A549 (cell line): ENCODE results near the gene IL17REL. TPM values are rescaled to one million over a fixed set of nuclear protein-coding genes. Genes with fewer than 3 reads are reported as not detected.
A peak's percentile ranks its signal among the peaks of the same experiment; 100 is the strongest.

ENCODE experiments used
- ATAC-seq, 2 experiments: fragments of 200-7000 bp in 1 of 2; fragments of >200 bp in 1 of 2; cut with Nextera tagmentation in 1 of 2; cut with Tn5 transposase in 1 of 2; 3 replicates each; pipeline versions ENCODE4 v1.8.0 to v1.9.1; 2018 to 2020; ENCODE audit warnings: mild to moderate bottlenecking in 1 of 2, moderate library complexity in 1 of 2
- CTCF ChIA-PET: fragments of 300-600 bp; sonication (Branson Sonifier 250); formaldehyde crosslinking; extraction: SDS; loops from one replicate; lab custom pipeline; 2021; ENCODE audit warnings: antibody characterized with exemption, inconsistent platforms; lab: Yijun Ruan, JAX
- POLR2A ChIA-PET: fragments of 350-600 bp; formaldehyde crosslinking; extraction: SDS; loops from one replicate; lab custom pipeline; 2021; ENCODE audit warnings: antibody characterized with exemption, inconsistent platforms; lab: Yijun Ruan, JAX
- DNase-seq, 2 experiments: peaks; one replicate each; pipeline versions ENCODE4 v3.0.0 to v3.0.0-alpha.2; 2011 to 2016; ENCODE audit warnings: low read depth in 1 of 2, low spot score in 1 of 2
- FAIRE-seq: peaks from 2 replicates; lab custom pipeline; 2011; peaks lifted over from hg19 to GRCh38; lab: Jason Lieb, UNC
- H3K27ac ChIP-seq, 2 experiments: fragments of >200 bp; sonication (Bioruptor Twin); formaldehyde crosslinking; 3 replicates each; pipeline ENCODE4 v1.5.1; 2016 to 2017
- H3K4me1 ChIP-seq: fragments of >200 bp; sonication (Bioruptor Twin); formaldehyde crosslinking; 3 replicates; pipeline ENCODE4 v1.6.1; 2016
- H3K4me2 ChIP-seq: fragments of >200 bp; sonication (Bioruptor Twin); formaldehyde crosslinking; 3 replicates; pipeline ENCODE4 v1.6.1; 2016
- H3K4me3 ChIP-seq: fragments of >200 bp; sonication (Bioruptor Twin); formaldehyde crosslinking; 3 replicates; pipeline ENCODE4 v1.5.1; 2016
- H3K9me3 ChIP-seq: fragments of >200 bp; sonication (Bioruptor Twin); formaldehyde crosslinking; 3 replicates; pipeline ENCODE4 v1.6.1; 2016
- CBX8 ChIP-seq: fragments of 200-600 bp; sonication (generic); IDR thresholded peaks from 2 replicates; pipeline ENCODE4 v1.6.1; 2016
- CEBPB ChIP-seq, 2 experiments: fragments of >200 bp in 1 of 2; sonication (Bioruptor Twin) in 1 of 2; formaldehyde crosslinking in 1 of 2; IDR thresholded peaks; 2 replicates each; pipeline ENCODE4 v1.6.1; 2012 to 2016
- CHD2 ChIP-seq: fragments of 150-350 bp; IDR thresholded peaks from 2 replicates; pipeline ENCODE4 v1.6.1; 2014; ENCODE audit warnings: low read length; ENCODE audit not compliant: partially characterized antibody
- EHF ChIP-seq: fragments of 250-450 bp; sonication (Bioruptor Pico); IDR thresholded peaks from 2 replicates; pipeline ENCODE4 v1.5.0; 2020; ENCODE audit warnings: mild to moderate bottlenecking
- ELK1 ChIP-seq: fragments of 150-350 bp; IDR thresholded peaks from 2 replicates; pipeline ENCODE4 v1.6.1; 2014; ENCODE audit warnings: low read depth, mild to moderate bottlenecking, low read length
- ESRRA ChIP-seq: fragments of 150-350 bp; IDR thresholded peaks from 2 replicates; pipeline ENCODE4 v1.6.1; 2014; ENCODE audit warnings: mild to moderate bottlenecking, low read length, borderline replicate concordance
- FOSL2 ChIP-seq, 2 experiments: fragments of 450-650 bp in 1 of 2; fragments of >200 bp in 1 of 2; sonication (Bioruptor Twin) in 1 of 2; formaldehyde crosslinking; IDR thresholded peaks; 2 replicates each; pipeline versions ENCODE4 v1.5.0 to v1.6.1; 2016 to 2020; ENCODE audit warnings: mild to moderate bottlenecking in 1 of 2, moderate library complexity in 1 of 2
- HDAC2 ChIP-seq: fragments of 200-600 bp; sonication (generic); IDR thresholded peaks from 2 replicates; pipeline ENCODE4 v1.6.1; 2016
- HOXB13 ChIP-seq: fragments of 250-450 bp; sonication (Bioruptor Pico); IDR thresholded peaks from 2 replicates; pipeline ENCODE4 v1.5.0; 2020; ENCODE audit warnings: low read depth, mild to moderate bottlenecking, moderate library complexity
- HOXB5 ChIP-seq: fragments of 250-450 bp; sonication (Bioruptor Pico); IDR thresholded peaks from 2 replicates; pipeline ENCODE4 v1.5.0; 2020; ENCODE audit warnings: mild to moderate bottlenecking, moderate library complexity
- JUN ChIP-seq, 2 experiments: fragments of >200 bp; sonication (Bioruptor Twin); formaldehyde crosslinking; IDR thresholded peaks; 2 replicates in 1 of 2; 3 replicates in 1 of 2; pipeline ENCODE4 v1.6.1; 2016 to 2017
- JUNB ChIP-seq: fragments of >200 bp; sonication (Bioruptor Twin); formaldehyde crosslinking; IDR thresholded peaks from 2 replicates; pipeline ENCODE4 v1.6.1; 2016
- MAZ ChIP-seq: fragments of 150-350 bp; IDR thresholded peaks from 2 replicates; pipeline ENCODE4 v1.6.1; 2014; ENCODE audit warnings: antibody characterized with exemption, low read depth, low read length, borderline replicate concordance
- NFE2L2 ChIP-seq: fragments of 150-350 bp; conservative IDR thresholded peaks from 2 replicates; pipeline ENCODE4 v1.6.1; 2014; ENCODE audit warnings: low read length
- NR3C1 ChIP-seq: fragments of >200 bp; sonication (Bioruptor Twin); formaldehyde crosslinking; IDR thresholded peaks from 3 replicates; pipeline ENCODE4 v1.6.1; 2017
- PHF8 ChIP-seq: fragments of 200-600 bp; sonication (generic); IDR thresholded peaks from 2 replicates; pipeline ENCODE4 v1.6.1; 2016; ENCODE audit warnings: low read depth, mild to moderate bottlenecking, antibody characterized with exemption, moderate library complexity, borderline replicate concordance
- POLR2A ChIP-seq: IDR thresholded peaks from 2 replicates; pipeline ENCODE4 v1.6.1; 2012; ENCODE audit warnings: mild to moderate bottlenecking, low read length
- RCOR1 ChIP-seq: fragments of 150-350 bp; IDR thresholded peaks from 2 replicates; pipeline ENCODE4 v1.6.1; 2014; ENCODE audit warnings: antibody characterized with exemption, low read length, low read depth
- RFX5 ChIP-seq: fragments of 450-650 bp; IDR thresholded peaks from 2 replicates; pipeline ENCODE4 v1.7.1; 2014; ENCODE audit warnings: antibody characterized with exemption, mild to moderate bottlenecking, moderate library complexity
- SMC3 ChIP-seq: fragments of >200 bp; sonication (Bioruptor Twin); formaldehyde crosslinking; IDR thresholded peaks from 3 replicates; pipeline ENCODE4 v1.6.1; 2018; ENCODE audit warnings: inconsistent platforms
- SREBF2 ChIP-seq: fragments of 450-650 bp; IDR thresholded peaks from 2 replicates; pipeline ENCODE4 v1.6.1; 2014; ENCODE audit warnings: mild to moderate bottlenecking, moderate library complexity
- ZSCAN20 ChIP-seq: fragments of 250-450 bp; sonication (Bioruptor Pico); IDR thresholded peaks from 2 replicates; pipeline ENCODE4 v1.8.0; 2022; ENCODE audit warnings: mild to moderate bottlenecking, moderate library complexity
- WGBS: methylation state at CpG from one replicate; pipeline ENCODE4 v1.1.6; 2017; ENCODE audit errors: missing lambda C conversion rate; 5-methylcytosine and 5-hydroxymethylcytosine counted together
- polyA plus RNA-seq, 4 experiments: library from polyadenylated mRNA; depleted of rRNA in 3 of 4; stranded (reverse); fragments of >200 nt; fragmentation: RNase III in 1 of 4; extraction: RNeasy Plus Mini Kit Qiagen cat#74134 plus additional on column Dnase treatment in 1 of 4; gene quantifications; 2 replicates in 3 of 4; 3 replicates in 1 of 4; pipeline ENCODE4 v1.2.3, GENCODE V29; 2011 to 2017
- TF ChIP-seq, protein P1 (sequence below): fragments of 200-600 bp; sonication (generic); IDR thresholded peaks from 2 replicates; pipeline ENCODE4 v1.6.1; 2016; ENCODE audit warnings: antibody characterized with exemption, mild to moderate bottlenecking, moderate library complexity
- TF ChIP-seq, protein P2 (sequence below): fragments of 450-650 bp; IDR thresholded peaks from 2 replicates; pipeline ENCODE4 v1.6.1; 2014; ENCODE audit warnings: antibody characterized with exemption
- TF ChIP-seq, protein P3 (sequence below): fragments of >200 bp; sonication (Bioruptor Twin); formaldehyde crosslinking; IDR thresholded peaks from 2 replicates; pipeline ENCODE4 v1.6.1; 2016

Gene IL17REL
- polyA plus RNA-seq, 2 of the 4 experiments (the other 2 are of a cell fraction): 0.06 TPM; not detected in 1

GRCh38 chr22:49953680-49954344 is 58.8 kb downstream of the IL17REL start:
- WGBS: 86% methylated on average over 4 of the region's 18 CpGs
- Histone ChIP-seq H3K4me1 (peaks cover 49% of the 10 kb centered on the region), H3K4me3 (no peak overlapping the region), H3K27ac (peak overlapping the region; percentile 91 to 93; a peak in 4 of 6 replicates), H3K4me2 (no peak overlapping the region)
- POLR2A ChIA-PET: no interaction called here
- FAIRE-seq (no peak), DNase-seq (no peak)
- no peak for TF ChIP-seq HOXB13 (CRISPR knock-in tag)
- no peak for TF ChIP-seq CEBPB (IDR thresholded peaks at IDR 0.05)
- no peak for TF ChIP-seq PHF8
- TF ChIP-seq MAZ: no peak
- no peak for TF ChIP-seq CHD2
- no peak for TF ChIP-seq ZSCAN20 (CRISPR knock-in tag)
- TF ChIP-seq, protein P1, sequence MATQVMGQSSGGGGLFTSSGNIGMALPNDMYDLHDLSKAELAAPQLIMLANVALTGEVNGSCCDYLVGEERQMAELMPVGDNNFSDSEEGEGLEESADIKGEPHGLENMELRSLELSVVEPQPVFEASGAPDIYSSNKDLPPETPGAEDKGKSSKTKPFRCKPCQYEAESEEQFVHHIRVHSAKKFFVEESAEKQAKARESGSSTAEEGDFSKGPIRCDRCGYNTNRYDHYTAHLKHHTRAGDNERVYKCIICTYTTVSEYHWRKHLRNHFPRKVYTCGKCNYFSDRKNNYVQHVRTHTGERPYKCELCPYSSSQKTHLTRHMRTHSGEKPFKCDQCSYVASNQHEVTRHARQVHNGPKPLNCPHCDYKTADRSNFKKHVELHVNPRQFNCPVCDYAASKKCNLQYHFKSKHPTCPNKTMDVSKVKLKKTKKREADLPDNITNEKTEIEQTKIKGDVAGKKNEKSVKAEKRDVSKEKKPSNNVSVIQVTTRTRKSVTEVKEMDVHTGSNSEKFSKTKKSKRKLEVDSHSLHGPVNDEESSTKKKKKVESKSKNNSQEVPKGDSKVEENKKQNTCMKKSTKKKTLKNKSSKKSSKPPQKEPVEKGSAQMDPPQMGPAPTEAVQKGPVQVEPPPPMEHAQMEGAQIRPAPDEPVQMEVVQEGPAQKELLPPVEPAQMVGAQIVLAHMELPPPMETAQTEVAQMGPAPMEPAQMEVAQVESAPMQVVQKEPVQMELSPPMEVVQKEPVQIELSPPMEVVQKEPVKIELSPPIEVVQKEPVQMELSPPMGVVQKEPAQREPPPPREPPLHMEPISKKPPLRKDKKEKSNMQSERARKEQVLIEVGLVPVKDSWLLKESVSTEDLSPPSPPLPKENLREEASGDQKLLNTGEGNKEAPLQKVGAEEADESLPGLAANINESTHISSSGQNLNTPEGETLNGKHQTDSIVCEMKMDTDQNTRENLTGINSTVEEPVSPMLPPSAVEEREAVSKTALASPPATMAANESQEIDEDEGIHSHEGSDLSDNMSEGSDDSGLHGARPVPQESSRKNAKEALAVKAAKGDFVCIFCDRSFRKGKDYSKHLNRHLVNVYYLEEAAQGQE: no peak
- no peak for TF ChIP-seq POLR2A
- TF ChIP-seq, protein P2, sequence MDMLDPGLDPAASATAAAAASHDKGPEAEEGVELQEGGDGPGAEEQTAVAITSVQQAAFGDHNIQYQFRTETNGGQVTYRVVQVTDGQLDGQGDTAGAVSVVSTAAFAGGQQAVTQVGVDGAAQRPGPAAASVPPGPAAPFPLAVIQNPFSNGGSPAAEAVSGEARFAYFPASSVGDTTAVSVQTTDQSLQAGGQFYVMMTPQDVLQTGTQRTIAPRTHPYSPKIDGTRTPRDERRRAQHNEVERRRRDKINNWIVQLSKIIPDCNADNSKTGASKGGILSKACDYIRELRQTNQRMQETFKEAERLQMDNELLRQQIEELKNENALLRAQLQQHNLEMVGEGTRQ: no peak
- no peak for TF ChIP-seq SMC3
- TF ChIP-seq, protein P3, sequence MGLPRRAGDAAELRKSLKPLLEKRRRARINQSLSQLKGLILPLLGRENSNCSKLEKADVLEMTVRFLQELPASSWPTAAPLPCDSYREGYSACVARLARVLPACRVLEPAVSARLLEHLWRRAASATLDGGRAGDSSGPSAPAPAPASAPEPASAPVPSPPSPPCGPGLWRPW: no peak
- TF ChIP-seq FOSL2 (IDR thresholded peaks at IDR 0.05): no peak
- TF ChIP-seq FOSL2 (CRISPR knock-in tag; IDR thresholded peaks at IDR 0.05): no peak
- no peak for TF ChIP-seq NR3C1
- no peak for TF ChIP-seq JUNB
- no peak for TF ChIP-seq RCOR1
- TF ChIP-seq NFE2L2: no peak
- no peak for TF ChIP-seq EHF (CRISPR knock-in tag)
- TF ChIP-seq HDAC2: no peak
- TF ChIP-seq CBX8: no peak
- TF ChIP-seq, all 56 proteins: peak for 0
- CTCF ChIA-PET: interaction anchor here (2.2 to 3.1 kb wide), 2 partner anchors 76 to 77 kb away, joined by 10 to 15 read pairs; no protein-coding TSS in a partner anchor
- ATAC-seq: no peak
- no peaks in the 10 kb centered on the region for H3K9me3 ChIP-seq

DNA sequence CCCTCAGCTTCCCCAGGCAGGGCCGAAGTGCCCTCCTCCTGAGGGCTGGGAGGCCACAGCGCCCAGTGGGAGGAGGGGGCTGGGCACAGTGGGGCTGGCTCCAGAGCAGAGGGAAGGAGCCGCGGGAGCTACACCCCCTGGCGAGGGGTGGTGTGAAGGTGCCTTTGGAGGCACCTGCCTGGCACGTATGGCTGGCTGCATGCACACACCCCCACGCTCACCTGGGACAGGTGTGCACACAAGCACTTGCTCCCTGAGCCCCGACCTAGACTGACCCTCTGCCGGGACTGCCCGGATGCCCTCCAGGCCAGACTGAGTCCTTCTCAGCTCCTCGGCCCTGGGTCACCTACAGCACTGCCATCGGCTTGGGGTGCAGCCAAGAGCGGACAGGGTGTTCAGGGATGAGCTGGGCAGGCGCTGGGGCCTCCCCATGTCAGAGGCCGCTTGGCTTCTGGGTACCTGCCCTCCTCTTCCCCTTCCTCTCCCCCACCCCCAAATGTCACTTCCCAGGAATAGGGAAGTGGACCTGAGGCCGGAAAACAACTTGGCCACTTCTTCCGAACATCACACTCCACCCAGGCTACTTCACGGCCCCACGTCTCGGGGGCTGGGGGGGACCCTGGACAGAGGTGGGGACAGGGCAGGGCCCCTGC is 59.4 kb downstream of the IL17REL start:
- TF ChIP-seq HOXB5 (CRISPR knock-in tag): no peak
- TF ChIP-seq RFX5: no peak
- no peak for TF ChIP-seq JUN (IDR thresholded peaks at IDR 0.05)
- TF ChIP-seq ESRRA: no peak
- no peak for TF ChIP-seq ELK1
- TF ChIP-seq SREBF2: no peak
- Histone ChIP-seq H3K4me2 (peak overlapping the region; percentile 67; the same call in 1 of the 3 replicates), H3K9me3 (no peaks in the 10 kb centered on the region), H3K27ac (peak overlapping the region; percentile 91 to 93; a peak in 5 of 6 replicates), H3K4me3 (no peak overlapping the region), H3K4me1 (peaks cover 54% of the 10 kb centered on the region)
- FAIRE-seq: no peak
- ChIA-PET POLR2A (no interaction called here), CTCF (interaction anchor here (2.2 kb wide), 1 partner anchor 78 kb away, joined by 10 read pairs; no protein-coding TSS in a partner anchor)
- ATAC-seq: no peak
- no peak for DNase-seq
- WGBS: 88% methylated on average over 9 of the region's 20 CpGs
